Neural cell (in vitro differentiated cells): ENCODE data around the gene PARD3B. TPM values are rescaled to one million over a fixed set of nuclear protein-coding genes. Genes with fewer than 3 reads are reported as not detected.

Experiments
- H2AFZ ChIP-seq: fragments of 200-600, 300-800 bp; sonication (generic), shearing (Covaris generic); 2 replicates; pipeline ENCODE4 v1.6.0; 2014; ENCODE audit warnings: low read depth, mild to moderate bottlenecking, antibody characterized with exemption, low read length, moderate library complexity
- H3F3A ChIP-seq: fragments of 200-600 bp; shearing (Covaris generic); 2 replicates; pipeline ENCODE4 v1.6.1; 2016; ENCODE audit warnings: mild to moderate bottlenecking, moderate library complexity, mixed read lengths, antibody characterized with exemption, low read length; ENCODE audit not compliant: insufficient read depth, poor library complexity, severe bottlenecking
- H3K27ac ChIP-seq: fragments of 200-600, 300-800 bp; sonication (generic), shearing (Covaris generic); 2 replicates; pipeline ENCODE4 v1.5.1; 2014; ENCODE audit warnings: mild to moderate bottlenecking, low read length, moderate library complexity
- H3K27me3 ChIP-seq: fragments of 300-800, 200-600 bp; sonication (generic), shearing (Covaris generic); 2 replicates; pipeline ENCODE4 v1.6.0; 2014; ENCODE audit warnings: mild to moderate bottlenecking, low read depth, low read length, moderate library complexity; ENCODE audit not compliant: insufficient read depth
- H3K36me3 ChIP-seq: fragments of 300-800, 200-600 bp; sonication (generic), shearing (Covaris generic); 2 replicates; pipeline ENCODE4 v1.5.1; 2014; ENCODE audit warnings: mild to moderate bottlenecking, antibody characterized with exemption, low read length, moderate library complexity; ENCODE audit not compliant: insufficient read depth
- H3K4me2 ChIP-seq: fragments of 300-800, 200-600 bp; sonication (generic), shearing (Covaris generic); 2 replicates; pipeline ENCODE4 v1.6.0; 2014; ENCODE audit warnings: mild to moderate bottlenecking, low read length
- H3K4me3 ChIP-seq: fragments of 300-800, 200-600 bp; sonication (generic), shearing (Covaris generic); 2 replicates; pipeline ENCODE4 v1.5.1; 2014; ENCODE audit warnings: mild to moderate bottlenecking, low read length, moderate library complexity
- H3K79me2 ChIP-seq: fragments of 200-600 bp; shearing (Covaris generic); replicated peaks from 2 replicates; pipeline ENCODE4 v1.6.0; 2014; ENCODE audit warnings: mild to moderate bottlenecking, low read length, moderate library complexity; ENCODE audit not compliant: insufficient read depth
- H3K9ac ChIP-seq: fragments of 300-800, 200-600 bp; sonication (generic), shearing (Covaris generic); 2 replicates; pipeline ENCODE4 v1.6.1; 2016; ENCODE audit warnings: mild to moderate bottlenecking, low read length, mixed read lengths
- H3K9me2 ChIP-seq: fragments of 200-600 bp; shearing (Covaris generic); 2 replicates; pipeline ENCODE4 v1.6.1; 2016; ENCODE audit warnings: mild to moderate bottlenecking, low read length, mixed read lengths; ENCODE audit not compliant: insufficient read depth
- H3K9me3 ChIP-seq: fragments of 200-600, 300-800 bp; sonication (generic), shearing (Covaris generic); 2 replicates; pipeline ENCODE4 v1.6.1; 2016; ENCODE audit warnings: mild to moderate bottlenecking, mixed run types, low read length, moderate library complexity, mixed read lengths
- H4K20me1 ChIP-seq: fragments of 200-600 bp; shearing (Covaris generic); 2 replicates; pipeline ENCODE4 v1.6.1; 2016; ENCODE audit warnings: mild to moderate bottlenecking, mixed run types; ENCODE audit not compliant: insufficient read depth
- CTCF ChIP-seq: fragments of 450-650 bp; IDR thresholded peaks from 2 replicates; pipeline ENCODE4 v1.5.1; 2014; ENCODE audit warnings: antibody characterized with exemption, mild to moderate bottlenecking, moderate library complexity; ENCODE audit not compliant: poor library complexity, severe bottlenecking
- EZH2 ChIP-seq: fragments of 200-600, 300-800 bp; shearing (Covaris generic), sonication (generic); IDR thresholded peaks from 2 replicates; pipeline ENCODE4 v1.6.1; 2014; ENCODE audit warnings: antibody characterized with exemption, low read length, borderline replicate concordance, mild to moderate bottlenecking; ENCODE audit not compliant: insufficient read depth, poor library complexity, severe bottlenecking
- MXI1 ChIP-seq: fragments of 450-650 bp; conservative IDR thresholded peaks from 2 replicates; pipeline ENCODE4 v1.6.1; 2014; ENCODE audit warnings: antibody characterized with exemption, mild to moderate bottlenecking; ENCODE audit not compliant: poor library complexity, severe bottlenecking
- POLR2AphosphoS5 ChIP-seq: IDR thresholded peaks from 2 replicates; pipeline ENCODE4 v1.6.1; 2012
- RAD21 ChIP-seq: fragments of 450-650 bp; conservative IDR thresholded peaks from 2 replicates; pipeline ENCODE4 v1.6.1; 2014; ENCODE audit warnings: antibody characterized with exemption, mild to moderate bottlenecking, moderate library complexity
- REST ChIP-seq: IDR thresholded peaks from 2 replicates; pipeline ENCODE4 v1.6.1; 2012; ENCODE audit warnings: borderline replicate concordance
- SMC3 ChIP-seq: fragments of 450-650 bp; conservative IDR thresholded peaks from 2 replicates; pipeline ENCODE4 v1.6.1; 2014; ENCODE audit warnings: antibody characterized with exemption, mild to moderate bottlenecking, moderate library complexity; ENCODE audit not compliant: poor library complexity
- TAF1 ChIP-seq: IDR thresholded peaks from 2 replicates; pipeline ENCODE4 v1.6.1; 2012; ENCODE audit warnings: low read depth
- polyA plus RNA-seq: library from polyadenylated mRNA; depleted of rRNA; stranded (reverse); fragments of >200 nt; gene quantifications from 2 replicates; pipeline ENCODE4 v1.2.3, GENCODE V29; 2014

The PARD3B gene
- polyA plus RNA-seq, 1 donor from 2014 or later = 0.54 TPM

GRCh38 chr2:204860274-204860673 lies 315.0 kb downstream of the PARD3B start:
- no peaks in the 10 kb centered on the region for H3K27me3 ChIP-seq
- no peaks in the 10 kb centered on the region for H3K9me2 ChIP-seq
- no peak overlapping the region for H3K27ac ChIP-seq
- H3K9me3 ChIP-seq = no peaks in the 10 kb centered on the region
- no peaks in the 10 kb centered on the region for H3K36me3 ChIP-seq
- TF ChIP-seq RAD21 (no peak), POLR2AphosphoS5 (no peak), CTCF (no peak), REST (no peak), EZH2 (no peak), MXI1 (no peak), SMC3 (no peak)
- H3F3A ChIP-seq = no peaks in the 10 kb centered on the region
- H3K4me3 ChIP-seq = no peak overlapping the region
- H3K4me2 ChIP-seq = no peak overlapping the region
- H3K9ac ChIP-seq = no peak overlapping the region
- no peaks in the 10 kb centered on the region for H3K79me2 ChIP-seq
- H4K20me1 ChIP-seq = no peaks in the 10 kb centered on the region
- no peak overlapping the region for H2AFZ ChIP-seq

GRCh38 chr2:204862809-204863208 lies 317.5 kb downstream of the PARD3B start:
- no peak overlapping the region for H3K4me3 ChIP-seq

More at GRCh38 chr2:204862809-204863208, 317.5 kb downstream of the PARD3B start:
- Histone ChIP-seq H3K27ac (no peak overlapping the region), H4K20me1 (no peaks in the 10 kb centered on the region), H3F3A (no peaks in the 10 kb centered on the region), H3K36me3 (no peaks in the 10 kb centered on the region), H3K4me2 (no peak overlapping the region), H3K9me2 (no peaks in the 10 kb centered on the region), H3K9ac (no peak overlapping the region), H3K9me3 (no peaks in the 10 kb centered on the region), H3K27me3 (no peaks in the 10 kb centered on the region), H3K79me2 (no peaks in the 10 kb centered on the region), H2AFZ (no peak overlapping the region)
- TF ChIP-seq CTCF = no peak
- no peak for TF ChIP-seq REST
- no peak for TF ChIP-seq RAD21
- TF ChIP-seq SMC3 = no peak
- TF ChIP-seq EZH2 = no peak
- no peak for TF ChIP-seq POLR2AphosphoS5
- TF ChIP-seq MXI1 = no peak
- no peak for TF ChIP-seq TAF1
